HepG2 (cell line): ENCODE measurements around the gene TUBA8. TPM values are rescaled to one million over a fixed set of nuclear protein-coding genes. Genes with fewer than 3 reads are reported as not detected.

Source experiments
- CREB3 ChIP-seq: sonication (generic); formaldehyde crosslinking; IDR thresholded peaks from 2 replicates; pipeline ENCODE4 v1.5.0; 2020; ENCODE audit warnings: missing genetic modification reagents
- HOMEZ ChIP-seq: IDR thresholded peaks from 2 replicates; pipeline ENCODE4 v1.6.1; 2016; ENCODE audit warnings: low read depth
- ISL2 ChIP-seq: sonication (generic); formaldehyde crosslinking; IDR thresholded peaks from 2 replicates; pipeline ENCODE4 v1.5.0; 2020; ENCODE audit warnings: missing genetic modification reagents
- MLXIP ChIP-seq: sonication (generic); formaldehyde crosslinking; IDR thresholded peaks from 2 replicates; pipeline ENCODE4 v1.9.0; 2021; ENCODE audit warnings: missing genetic modification reagents, borderline replicate concordance
- NR2C2 ChIP-seq: sonication (generic); formaldehyde crosslinking; IDR thresholded peaks from 2 replicates; pipeline ENCODE4 v1.4.0; 2020; ENCODE audit warnings: missing genetic modification reagents, mild to moderate bottlenecking, moderate library complexity, borderline replicate concordance
- PBX2 ChIP-seq: IDR thresholded peaks from 2 replicates; pipeline ENCODE4 v1.6.1; 2016; ENCODE audit warnings: control low read depth
- REL ChIP-seq: sonication (generic); formaldehyde crosslinking; conservative IDR thresholded peaks from 2 replicates; pipeline ENCODE4 v1.8.0; 2022; ENCODE audit warnings: mild to moderate bottlenecking, missing genetic modification reagents, moderate library complexity
- RORA ChIP-seq: sonication (generic); formaldehyde crosslinking; IDR thresholded peaks from 2 replicates; pipeline ENCODE4 v1.5.0; 2020; ENCODE audit warnings: mild to moderate bottlenecking, missing genetic modification reagents, moderate library complexity
- SAP130 ChIP-seq: IDR thresholded peaks from 2 replicates; pipeline ENCODE4 v1.6.1; 2016; ENCODE audit warnings: low read depth
- ZNF20 ChIP-seq: sonication (generic); formaldehyde crosslinking; IDR thresholded peaks from 2 replicates; pipeline ENCODE4 v1.4.0; 2020; ENCODE audit warnings: mild to moderate bottlenecking, moderate library complexity, missing genetic modification reagents
- ZNF232 ChIP-seq: sonication (generic); formaldehyde crosslinking; IDR thresholded peaks from 2 replicates; pipeline ENCODE4 v1.4.0; 2020; ENCODE audit warnings: missing genetic modification reagents, borderline replicate concordance
- ZNF577 ChIP-seq: sonication (generic); formaldehyde crosslinking; IDR thresholded peaks from 2 replicates; pipeline ENCODE4 v1.4.0; 2020; ENCODE audit warnings: mild to moderate bottlenecking, low read depth, missing genetic modification reagents, borderline replicate concordance
- ZNF775 ChIP-seq: sonication (generic); formaldehyde crosslinking; IDR thresholded peaks from 2 replicates; pipeline ENCODE4 v1.4.0; 2020; ENCODE audit warnings: missing genetic modification reagents, mild to moderate bottlenecking, moderate library complexity, borderline replicate concordance
- ZNF790 ChIP-seq: sonication (generic); formaldehyde crosslinking; IDR thresholded peaks from 2 replicates; pipeline ENCODE4 v1.8.0; 2022; ENCODE audit warnings: missing genetic modification reagents, mild to moderate bottlenecking, borderline replicate concordance
- ZNF883 ChIP-seq: sonication (generic); formaldehyde crosslinking; IDR thresholded peaks from 2 replicates; pipeline ENCODE4 v1.5.1; 2020; ENCODE audit warnings: mild to moderate bottlenecking, missing genetic modification reagents; ENCODE audit errors: not compliant biosample characterization
- ZSCAN5A ChIP-seq: sonication (generic); formaldehyde crosslinking; IDR thresholded peaks from 2 replicates; pipeline ENCODE4 v1.8.0; 2022; ENCODE audit warnings: mild to moderate bottlenecking, missing genetic modification reagents, borderline replicate concordance
- polyA plus RNA-seq, 8 experiments: library from polyadenylated mRNA; depleted of rRNA in 3 of 8; stranded (reverse) in 7 of 8; unstranded in 1 of 8; fragments of >200 nt; fragmentation: Illumina TruSeq in 4 of 8; extraction: Trizol in 4 of 8; gene quantifications; 2 replicates each; pipeline versions ENCODE4 v1.2.1 to v1.2.3, GENCODE V29; 2011 to 2016; ENCODE audit warnings: low read depth in 4 of 8, missing spikeins in 1 of 8, mixed read lengths in 1 of 8; ENCODE audit not compliant: insufficient read depth in 1 of 8
- total RNA-seq, 5 experiments: library from RNA; depleted of rRNA; stranded (reverse); fragments of >200 nt; fragmentation: Illumina TruSeq; extraction: Trizol; gene quantifications; 2 replicates each; pipeline ENCODE4 v1.2.3, GENCODE V29; 2016; ENCODE audit warnings: low read depth in 1 of 5
- TF ChIP-seq, protein P1 (sequence below): sonication (generic); formaldehyde crosslinking; IDR thresholded peaks from 2 replicates; pipeline ENCODE4 v1.8.0; 2022; ENCODE audit warnings: mild to moderate bottlenecking, missing genetic modification reagents, moderate library complexity
- TF ChIP-seq, protein P2 (sequence below): IDR thresholded peaks from 2 replicates; pipeline ENCODE4 v1.6.1; 2016

Gene TUBA8
- total and polyA plus RNA-seq, 2 of the 13 experiments (the other 11 are each of a cell fraction or from before 2014, with no cell fraction given), result 0.35 to 0.69 TPM

GRCh38 chr22:18075720-18076497 is 34.7 kb upstream of the TUBA8 start (continued):
- TF ChIP-seq, protein P1, sequence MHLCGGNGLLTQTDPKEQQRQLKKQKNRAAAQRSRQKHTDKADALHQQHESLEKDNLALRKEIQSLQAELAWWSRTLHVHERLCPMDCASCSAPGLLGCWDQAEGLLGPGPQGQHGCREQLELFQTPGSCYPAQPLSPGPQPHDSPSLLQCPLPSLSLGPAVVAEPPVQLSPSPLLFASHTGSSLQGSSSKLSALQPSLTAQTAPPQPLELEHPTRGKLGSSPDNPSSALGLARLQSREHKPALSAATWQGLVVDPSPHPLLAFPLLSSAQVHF (CRISPR knock-in tag), result no peak
- TF ChIP-seq ZNF775 (CRISPR knock-in tag) (no peak), REL (CRISPR knock-in tag) (no peak), RORA (no peak), ZSCAN5A (CRISPR knock-in tag) (no peak), HOMEZ (CRISPR knock-in tag) (no peak), SAP130 (CRISPR knock-in tag) (peak; percentile 43; the same call in 1 of the 2 replicates), ZNF883 (CRISPR knock-in tag) (no peak), MLXIP (no peak), ISL2 (CRISPR knock-in tag) (no peak), ZNF577 (no peak), CREB3 (CRISPR knock-in tag) (0 out of 2 replicates have a peak, but pooled peaks have one; percentile 59), ZNF790 (CRISPR knock-in tag) (no peak), PBX2 (CRISPR knock-in tag) (no peak), ZNF232 (CRISPR knock-in tag) (no peak), ZNF20 (CRISPR knock-in tag) (no peak), NR2C2 (no peak)
- TF ChIP-seq, protein P2, sequence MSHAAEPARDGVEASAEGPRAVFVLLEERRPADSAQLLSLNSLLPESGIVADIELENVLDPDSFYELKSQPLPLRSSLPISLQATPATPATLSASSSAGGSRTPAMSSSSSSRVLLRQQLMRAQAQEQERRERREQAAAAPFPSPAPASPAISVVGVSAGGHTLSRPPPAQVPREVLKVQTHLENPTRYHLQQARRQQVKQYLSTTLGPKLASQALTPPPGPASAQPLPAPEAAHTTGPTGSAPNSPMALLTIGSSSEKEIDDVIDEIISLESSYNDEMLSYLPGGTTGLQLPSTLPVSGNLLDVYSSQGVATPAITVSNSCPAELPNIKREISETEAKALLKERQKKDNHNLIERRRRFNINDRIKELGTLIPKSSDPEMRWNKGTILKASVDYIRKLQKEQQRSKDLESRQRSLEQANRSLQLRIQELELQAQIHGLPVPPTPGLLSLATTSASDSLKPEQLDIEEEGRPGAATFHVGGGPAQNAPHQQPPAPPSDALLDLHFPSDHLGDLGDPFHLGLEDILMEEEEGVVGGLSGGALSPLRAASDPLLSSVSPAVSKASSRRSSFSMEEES, result 0 out of 2 replicates have a peak, but pooled peaks have one; percentile 24
